MCF 10A (cell line): ENCODE measurements around the gene ONECUT2. TPM values are rescaled to one million over a fixed set of nuclear protein-coding genes. Genes with fewer than 3 reads are reported as not detected.

Experiments used
- BruUV-seq: library from RNA; stranded (reverse); fragments of 400-500 nt; replicated peaks from 2 replicates; lab custom pipeline; 2021; lab: Mats Ljungman, UMichigan
- CTCF ChIA-PET: fragments of 300-600 bp; sonication (Branson Sonifier 250); formaldehyde crosslinking; extraction: SDS; loops from one replicate; lab custom pipeline; 2021; ENCODE audit warnings: antibody characterized with exemption, inconsistent platforms; lab: Yijun Ruan, JAX
- POLR2A ChIA-PET: fragments of 300-600, 350-650 bp; sonication (Branson Sonifier 250); formaldehyde crosslinking; extraction: SDS; loops from one replicate; lab custom pipeline; 2020; ENCODE audit warnings: antibody characterized with exemption, inconsistent platforms; lab: Yijun Ruan, JAX
- DNase-seq: peaks from one replicate; pipeline ENCODE4 v3.0.0-alpha.2; 2018; ENCODE audit not compliant: unreplicated experiment
- H3K27ac Mint-ChIP-seq: one replicate; pipeline ENCODE4 v1.8.0; 2022; ENCODE audit warnings: mild to moderate bottlenecking, low read depth, mixed read lengths; ENCODE audit not compliant: unreplicated experiment
- H3K27me3 Mint-ChIP-seq: one replicate; pipeline ENCODE4 v1.8.0; 2022; ENCODE audit warnings: mixed read lengths; ENCODE audit not compliant: insufficient read depth, unreplicated experiment
- H3K36me3 Mint-ChIP-seq: one replicate; pipeline ENCODE4 v1.8.0; 2022; ENCODE audit warnings: mild to moderate bottlenecking, moderate library complexity, mixed read lengths; ENCODE audit not compliant: insufficient read depth, unreplicated experiment
- H3K4me1 Mint-ChIP-seq: one replicate; pipeline ENCODE4 v1.8.0; 2022; ENCODE audit warnings: mixed read lengths; ENCODE audit not compliant: insufficient read depth, unreplicated experiment
- H3K4me3 Mint-ChIP-seq: one replicate; pipeline ENCODE4 v1.8.0; 2022; ENCODE audit warnings: mild to moderate bottlenecking, moderate library complexity, mixed read lengths; ENCODE audit not compliant: unreplicated experiment
- H3K9me3 Mint-ChIP-seq: one replicate; pipeline ENCODE4 v1.8.0; 2022; ENCODE audit warnings: mixed read lengths; ENCODE audit not compliant: unreplicated experiment
- CTCF ChIP-seq: fragments of 200-600 bp; IDR thresholded peaks from one replicate; pipeline ENCODE4 v1.8.0; 2022; ENCODE audit warnings: antibody characterized with exemption, mild to moderate bottlenecking; ENCODE audit not compliant: unreplicated experiment
- intact Hi-C: fragments of 100-400 bp; cut with micrococcal nuclease; formaldehyde crosslinking; loops from 2 replicates; pipeline ENCODE4 v1.14.1; 2022
- total RNA-seq: library from RNA; stranded (reverse); gene quantifications from 2 replicates; pipeline ENCODE4 v1.2.3, GENCODE V29; 2022

Gene ONECUT2
- total RNA-seq, 1 experiment from 2014 or later = 0.89 TPM

- Mint-ChIP-seq H3K9me3 (no peaks in the 10 kb centered on the region), H3K36me3 (no peaks in the 10 kb centered on the region), H3K27ac (no peak overlapping the region), H3K4me1 (no peaks in the 10 kb centered on the region), H3K27me3 (peaks cover 18% of the 10 kb centered on the region), H3K4me3 (no peak overlapping the region)
- CTCF ChIA-PET = interaction anchor here (0.7 to 0.8 kb wide), 2 partner anchors 115 to 140 kb away, joined by 3 read pairs; no protein-coding TSS in a partner anchor
- no peak for DNase-seq
- no TSS peak for BruUV-seq
- intact Hi-C loops = no loop called here
- POLR2A ChIA-PET = no interaction called here
- TF ChIP-seq CTCF = no peak
Observed at GRCh38 chr18:57466307-57466706, 31.1 kb downstream of the ONECUT2 start.

GRCh38 chr18:57466745-57467409 lies 31.7 kb downstream of the ONECUT2 start:
- H3K4me1 Mint-ChIP-seq = no peaks in the 10 kb centered on the region
- ChIA-PET CTCF (interaction anchor here (0.6 kb wide), 1 partner anchor 647 kb away, joined by 4 read pairs; no protein-coding TSS in a partner anchor), POLR2A (no interaction called here)
- BruUV-seq = no TSS peak
- no peak overlapping the region for H3K27ac Mint-ChIP-seq
- intact Hi-C loops = no loop called here
- H3K36me3 Mint-ChIP-seq = no peaks in the 10 kb centered on the region
- no peak overlapping the region for H3K4me3 Mint-ChIP-seq
- peaks cover 18% of the 10 kb centered on the region for H3K27me3 Mint-ChIP-seq
- TF ChIP-seq CTCF = no peak
- no peaks in the 10 kb centered on the region for H3K9me3 Mint-ChIP-seq
- DNase-seq = no peak

GRCh38 chr18:57469884-57470283 lies 34.7 kb downstream of the ONECUT2 start:
- no peak for TF ChIP-seq CTCF
- no peak overlapping the region for H3K4me3 Mint-ChIP-seq
- CTCF ChIA-PET = interaction anchor here (0.8 kb wide), 1 partner anchor 721 kb away, joined by 3 read pairs; no protein-coding TSS in a partner anchor
- no peaks in the 10 kb centered on the region for H3K36me3 Mint-ChIP-seq
- POLR2A ChIA-PET = no interaction called here
- H3K27ac Mint-ChIP-seq = no peak overlapping the region
- H3K9me3 Mint-ChIP-seq = no peaks in the 10 kb centered on the region
- peaks cover 17% of the 10 kb centered on the region for H3K27me3 Mint-ChIP-seq
- intact Hi-C loops = no loop called here
- H3K4me1 Mint-ChIP-seq = no peaks in the 10 kb centered on the region
- no peak for DNase-seq
- no TSS peak for BruUV-seq

DNA sequence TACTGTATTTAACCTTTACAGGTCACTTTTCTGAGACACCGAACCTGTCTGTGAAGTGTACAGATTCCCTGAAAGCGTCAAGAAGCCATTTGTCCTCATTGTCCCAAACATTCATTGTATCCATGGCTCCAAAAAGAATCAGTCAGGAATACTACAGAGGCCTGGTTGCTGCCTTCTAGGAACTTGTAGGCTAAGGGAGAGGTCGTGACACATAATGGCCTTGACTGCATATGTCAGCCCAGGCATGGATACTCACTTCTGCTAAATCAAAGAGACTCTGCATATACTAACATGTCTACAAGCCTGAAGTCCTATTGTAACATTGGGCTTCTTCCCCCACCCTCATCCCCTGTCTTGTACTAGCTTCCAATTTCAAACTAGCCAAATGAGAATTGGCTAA lies 40.2 kb downstream of the ONECUT2 start:
- BruUV-seq = no TSS peak
- DNase-seq = no peak
- H3K36me3 Mint-ChIP-seq = no peaks in the 10 kb centered on the region
- H3K27ac Mint-ChIP-seq = no peak overlapping the region
- TF ChIP-seq CTCF = no peak
- intact Hi-C loops = no loop called here
- ChIA-PET POLR2A (no interaction called here), CTCF (no interaction called here)
- H3K9me3 Mint-ChIP-seq = no peaks in the 10 kb centered on the region
- H3K4me1 Mint-ChIP-seq = no peaks in the 10 kb centered on the region
- no peak overlapping the region for H3K4me3 Mint-ChIP-seq
- peaks cover 16% of the 10 kb centered on the region for H3K27me3 Mint-ChIP-seq
